Brain pericyte (primary cell): ENCODE results near the gene CRB1.

Experiments used
- DNase-seq: peaks from one replicate; pipeline ENCODE4 v3.0.0-alpha.2; 2012; ENCODE audit warnings: low read depth, low spot score

The CRB1 gene

DNA sequence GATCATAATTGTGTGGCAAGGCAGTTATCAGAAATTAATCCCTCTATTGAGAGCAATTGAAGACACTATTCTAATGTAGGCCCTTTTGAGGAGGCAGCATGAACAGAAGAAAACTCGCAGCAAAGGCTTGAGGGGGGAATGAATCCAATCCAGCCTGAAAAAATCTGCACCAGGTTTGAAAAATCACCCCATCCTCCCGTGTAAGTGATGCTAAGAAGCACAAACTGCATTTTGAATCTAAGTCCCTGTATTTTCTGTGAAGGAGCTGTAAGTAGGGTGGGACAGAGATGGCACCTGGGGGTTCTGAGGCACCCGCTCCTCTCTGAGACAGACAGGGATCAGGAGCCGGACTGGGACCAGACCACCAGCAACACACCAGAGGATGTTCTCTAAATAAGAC, at the start of gene CRB1:
TSS of gene CRB1 (plus strand) at position 241 of the 400 bp plus-strand sequence. CDS start 161 bp downstream, outside the sequence.
- no peak for DNase-seq

DNA sequence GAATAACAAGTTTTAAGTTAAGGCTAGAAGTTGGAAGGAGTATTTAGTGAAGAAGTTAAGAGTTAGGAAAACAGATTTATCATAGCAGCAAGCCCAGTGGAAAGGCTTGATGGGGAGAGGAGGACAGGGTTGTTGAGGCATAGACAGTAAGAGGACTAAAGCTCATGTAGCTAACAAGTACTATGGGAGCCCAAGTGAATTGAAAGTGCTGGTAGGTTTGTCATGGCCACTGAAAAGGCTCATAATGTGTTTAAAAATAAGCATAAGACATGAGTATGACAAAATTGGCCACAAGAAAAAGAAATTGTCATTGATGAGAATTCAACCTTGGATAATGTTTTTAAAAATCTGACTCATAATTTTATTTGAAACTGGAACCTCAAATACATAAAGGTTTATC, 49.2 kb upstream of the CRB1 start:
- no peak for DNase-seq

DNA sequence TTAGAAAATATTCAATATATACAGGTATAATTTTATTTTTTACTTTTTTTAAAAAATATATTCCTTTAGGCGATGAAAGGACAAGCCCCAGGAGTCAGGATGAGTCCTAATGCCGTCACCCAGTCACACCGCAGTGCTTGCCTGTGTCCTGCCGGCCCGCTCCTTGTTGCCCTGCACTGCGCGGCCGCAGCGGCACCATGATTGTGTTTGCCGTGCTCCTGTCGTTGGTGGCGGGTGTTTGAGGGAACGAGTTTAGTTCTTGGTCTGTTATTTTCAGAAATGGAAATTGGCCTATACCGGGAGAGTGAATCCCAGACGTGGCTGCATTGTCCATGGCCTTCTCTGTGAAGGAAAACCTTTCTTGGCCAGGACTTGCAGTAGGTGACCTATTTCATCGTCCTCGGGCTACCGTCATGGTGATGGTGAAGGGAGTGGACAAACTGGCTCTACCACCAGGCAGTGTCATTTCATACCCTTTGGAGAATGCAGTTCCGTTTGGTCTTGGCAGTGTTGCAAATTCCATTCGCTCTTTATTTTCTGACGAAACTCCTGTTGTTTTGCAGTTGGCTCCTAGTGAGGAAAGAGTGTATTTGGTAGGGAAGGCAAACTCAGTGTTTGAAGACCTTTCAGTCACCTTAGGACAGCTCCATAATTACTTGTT, 45.9 kb upstream of the CRB1 start:
- no peak for DNase-seq

DNA sequence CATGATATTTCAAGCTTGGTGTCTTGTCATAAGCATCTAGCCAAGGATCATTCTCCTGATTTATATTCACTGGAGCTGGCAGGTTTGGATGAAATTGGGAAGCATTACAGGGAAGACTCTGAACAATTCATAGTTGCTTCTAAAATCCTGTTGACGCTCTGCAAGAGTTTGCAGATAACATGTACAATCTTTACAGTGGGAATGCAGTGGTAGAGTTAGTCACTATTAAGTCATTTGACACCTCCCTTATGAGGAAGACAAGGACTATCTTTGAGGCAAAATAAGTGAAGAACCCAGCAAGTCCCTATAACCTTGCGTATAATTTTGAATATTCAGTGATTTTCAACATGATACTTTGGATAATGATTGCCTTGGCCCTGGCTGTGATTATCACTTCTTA, 45.3 kb upstream of the CRB1 start:
- DNase-seq: no peak

DNA sequence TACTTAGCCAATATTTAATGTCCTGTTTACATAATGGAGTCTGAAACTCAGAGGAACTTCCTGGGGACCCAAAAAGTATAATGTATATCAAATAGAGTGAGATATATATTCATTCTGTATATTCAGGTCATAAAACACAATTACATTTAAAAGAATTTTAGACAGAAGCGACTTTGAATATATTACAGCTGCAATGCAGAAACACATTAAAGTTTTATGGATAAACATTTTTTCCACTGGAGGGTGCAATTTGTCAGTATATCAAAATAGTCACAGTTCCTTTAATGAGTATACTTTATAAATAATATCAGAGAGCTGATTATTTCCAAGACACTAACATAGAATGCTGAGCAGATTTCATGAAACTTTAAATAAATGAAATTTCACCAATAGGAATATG, 43.9 kb upstream of the CRB1 start:
- DNase-seq: no peak

DNA sequence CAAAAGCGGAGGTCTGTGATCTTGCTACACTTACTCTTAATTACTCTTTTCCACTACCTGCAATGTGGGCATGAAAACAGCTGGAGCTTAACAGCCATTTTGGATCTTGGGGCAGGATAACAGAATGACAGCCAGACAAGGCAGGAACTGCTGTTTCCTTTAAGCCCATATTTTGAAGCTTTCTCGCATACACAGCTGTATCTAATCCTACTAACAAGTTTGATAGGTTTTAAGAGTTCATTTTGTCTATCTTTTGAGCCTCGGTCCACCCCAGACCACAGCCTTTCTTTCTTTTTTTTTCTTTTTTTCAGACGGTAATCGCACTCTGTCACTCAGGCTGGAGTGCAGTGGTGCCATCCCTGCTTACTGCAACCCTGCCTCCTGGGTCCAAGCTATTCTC, 42.4 kb upstream of the CRB1 start:
- DNase-seq: no peak

DNA sequence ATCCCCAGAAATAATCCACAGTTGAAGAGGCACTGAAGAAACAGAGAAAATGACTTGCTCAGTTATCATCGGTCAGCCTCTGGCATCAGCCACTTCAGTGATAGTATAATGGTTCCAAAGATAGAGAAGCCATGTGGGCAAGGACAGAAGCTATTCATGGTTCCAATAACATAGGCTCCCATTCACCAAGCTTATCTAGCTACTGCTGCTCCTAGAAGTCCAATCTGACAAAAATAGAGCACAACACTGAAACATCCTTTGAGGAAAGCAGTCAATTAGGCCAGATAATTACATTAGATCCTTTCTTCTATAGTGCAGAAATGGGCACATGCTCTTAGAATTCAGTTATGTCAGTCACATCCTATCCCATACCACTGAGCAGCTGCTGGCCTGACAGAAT, 33.5 kb upstream of the CRB1 start:
- no peak for DNase-seq

DNA sequence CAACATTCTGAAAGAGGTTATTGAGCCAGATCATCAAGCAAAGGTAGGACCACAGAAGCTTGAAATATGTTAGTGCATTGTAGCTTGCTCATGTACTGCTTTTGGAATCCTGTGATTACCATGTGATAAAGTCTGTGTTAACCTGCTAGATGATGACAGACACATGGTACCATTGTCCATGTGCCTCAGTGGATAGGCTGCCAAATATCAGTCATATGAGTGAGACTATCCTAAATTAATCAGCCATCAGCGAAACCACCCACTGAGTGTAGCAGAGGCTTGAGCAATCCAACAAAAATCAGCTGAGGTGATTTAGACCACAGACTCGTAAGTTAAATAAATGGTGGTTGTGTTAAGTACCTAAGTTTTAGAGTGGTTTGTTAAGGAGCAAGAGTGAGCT, 32.7 kb upstream of the CRB1 start:
- no peak for DNase-seq

DNA sequence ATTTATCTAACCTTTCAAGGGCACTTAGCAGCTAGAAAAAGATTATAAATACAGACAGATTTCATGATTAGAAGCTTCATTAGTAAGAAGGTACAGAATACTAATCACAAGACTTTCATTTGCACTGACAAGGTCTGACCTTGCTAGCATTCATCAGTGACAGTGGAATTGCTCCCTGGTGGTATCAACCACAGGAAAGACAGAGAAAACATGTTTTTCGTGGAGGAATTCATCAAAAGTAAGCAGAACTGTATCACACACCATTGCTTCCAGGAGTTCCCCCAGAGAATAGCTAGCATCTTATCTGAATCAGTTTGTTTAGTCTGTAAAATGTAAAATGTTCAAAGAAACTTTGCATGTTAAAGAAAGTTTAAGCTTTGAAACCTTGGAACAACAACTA, 20.6 kb upstream of the CRB1 start:
- no peak for DNase-seq

DNA sequence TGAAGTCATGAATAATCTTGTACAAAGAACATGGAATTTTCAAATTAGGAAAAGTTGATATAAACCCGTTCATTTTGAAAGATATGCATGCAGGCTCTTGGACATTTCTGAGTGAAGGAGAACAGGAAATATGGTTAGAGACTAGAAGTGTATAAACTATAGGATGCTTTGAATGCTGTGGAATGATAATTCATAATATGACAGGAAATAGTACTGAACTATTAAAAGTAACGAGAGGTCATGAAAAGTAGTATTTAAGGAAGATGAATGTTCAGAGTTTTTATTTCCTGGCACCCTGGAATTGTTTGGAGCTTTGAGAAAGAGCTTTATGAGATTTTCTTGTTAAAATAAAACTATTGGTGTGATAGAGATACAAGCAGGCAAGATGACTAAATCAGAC, 18.7 kb upstream of the CRB1 start:
- DNase-seq: no peak

DNA sequence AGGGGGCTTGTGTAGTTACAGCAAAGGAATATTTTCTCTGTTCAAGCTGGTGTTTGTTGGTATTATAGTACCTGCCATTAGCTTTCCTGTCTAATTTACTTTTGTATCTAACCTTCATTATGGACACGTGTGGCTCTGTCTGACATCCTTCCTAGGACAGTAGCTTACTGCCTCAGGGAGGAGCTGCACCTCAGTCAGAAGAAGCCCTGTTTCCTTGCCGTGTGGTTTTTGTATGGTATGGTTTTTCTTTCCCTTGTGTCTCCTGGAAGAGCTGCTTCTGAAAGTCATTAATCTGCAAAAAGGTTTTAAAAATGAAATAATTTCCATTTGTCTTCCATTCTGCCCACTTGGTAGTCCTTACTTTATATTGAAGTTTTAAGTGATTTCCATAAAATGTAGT, 17.4 kb upstream of the CRB1 start:
- no peak for DNase-seq

DNA sequence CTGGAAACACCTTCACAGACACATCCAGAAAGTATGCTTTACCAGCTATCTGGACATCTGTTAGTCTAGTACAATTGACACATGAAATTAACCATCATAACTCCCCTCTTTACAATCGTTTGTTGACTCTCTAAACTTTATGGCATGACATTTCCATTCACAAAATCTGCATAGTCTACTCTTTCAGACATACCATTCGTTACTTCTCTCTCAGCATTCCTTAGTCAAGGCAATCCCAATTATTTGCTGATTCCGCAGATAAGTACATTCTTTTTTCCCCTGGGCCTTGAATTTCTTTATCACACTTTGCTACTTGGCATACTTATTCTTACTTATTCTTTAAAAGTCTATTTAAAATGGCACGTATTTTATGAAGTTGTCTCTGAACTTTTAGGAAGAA, 15.1 kb upstream of the CRB1 start:
- no peak for DNase-seq

DNA sequence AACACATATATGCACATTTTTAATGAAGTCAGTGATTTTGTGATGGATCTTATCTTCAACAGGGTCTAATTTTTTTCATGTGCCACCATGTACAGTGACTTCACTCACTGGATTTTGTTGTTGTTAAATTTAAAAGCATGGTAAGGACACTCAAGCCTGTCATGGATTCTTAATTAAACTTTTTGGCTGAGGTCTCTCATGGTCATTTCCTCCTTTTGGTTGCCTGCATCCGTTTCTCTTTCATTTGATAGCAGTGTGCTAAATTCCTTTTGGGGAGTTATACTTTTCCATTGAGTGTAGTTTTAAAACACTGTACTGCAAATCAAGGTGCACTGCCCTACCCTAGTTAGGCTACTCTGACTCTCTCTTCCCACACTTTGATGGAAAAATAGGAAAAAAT, 13.2 kb upstream of the CRB1 start:
- DNase-seq: no peak

DNA sequence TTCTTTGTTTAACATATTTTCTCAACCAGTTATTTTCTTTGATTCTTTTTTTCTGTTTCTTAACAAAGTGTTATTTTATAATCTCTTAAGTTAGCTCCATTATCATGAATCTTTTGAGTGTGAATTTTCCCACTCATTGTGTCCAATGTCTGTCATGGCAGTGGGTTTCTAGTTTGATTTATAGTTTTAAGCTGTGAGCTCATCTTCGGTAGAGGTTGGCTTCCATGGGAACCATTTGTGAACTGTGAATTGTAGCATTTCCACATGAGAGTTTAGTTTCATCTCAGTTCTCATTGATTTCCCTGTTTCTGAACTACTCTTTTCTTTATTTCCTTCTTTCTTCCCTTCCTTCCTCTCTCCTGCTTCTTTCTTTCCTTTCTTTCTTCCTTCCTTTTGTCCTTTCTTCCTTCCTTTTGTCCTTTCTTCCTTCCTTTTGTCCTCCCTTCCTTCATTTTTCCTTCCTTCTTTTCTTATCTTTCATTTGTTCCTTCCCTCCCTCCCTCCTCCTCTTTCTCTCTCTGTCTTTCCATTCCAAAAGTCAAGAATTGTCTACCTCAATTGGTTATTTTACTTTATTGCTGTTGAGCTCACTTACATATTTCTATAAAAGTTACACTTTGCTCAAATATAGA, 3.0 kb upstream of the CRB1 start:
- no peak for DNase-seq

DNA sequence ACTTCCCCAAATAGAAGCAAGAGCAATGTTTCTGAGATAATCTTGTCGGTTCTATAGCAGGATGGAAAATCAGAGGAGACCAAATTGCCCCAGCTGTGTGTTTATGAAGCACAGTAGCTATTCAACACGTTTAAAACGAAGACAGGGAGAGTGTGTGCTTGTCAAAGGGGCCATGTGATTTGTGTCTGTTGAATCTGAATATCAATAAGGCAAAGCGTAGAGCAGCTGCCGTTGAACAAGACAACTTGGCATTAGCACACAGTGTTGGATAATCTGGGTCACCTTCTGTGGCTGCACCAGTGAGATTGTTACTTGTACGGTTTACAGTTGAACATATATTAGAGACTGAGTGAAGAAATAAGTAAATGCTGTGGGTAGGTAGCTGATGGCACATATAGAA, 1.0 kb downstream of the CRB1 start:
- DNase-seq: no peak

DNA sequence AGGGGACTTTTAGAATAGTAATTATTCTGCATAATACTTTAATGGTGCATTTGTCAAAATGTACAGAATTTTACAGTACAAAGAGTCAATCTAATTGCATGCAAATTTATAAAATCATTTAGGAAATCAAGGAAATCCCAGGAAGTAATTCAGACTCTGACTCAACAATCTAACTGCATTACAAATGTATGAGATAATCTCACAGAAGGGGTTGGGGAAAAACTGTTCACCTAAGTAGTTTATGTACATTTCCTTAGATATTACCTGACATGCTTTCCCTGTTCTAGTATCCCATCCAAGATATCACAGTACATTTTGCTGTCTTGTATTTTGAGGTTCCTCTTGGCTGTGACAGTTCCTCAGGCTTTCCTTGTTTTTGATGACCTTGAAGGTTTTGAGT, 4.7 kb downstream of the CRB1 start:
- no peak for DNase-seq

DNA sequence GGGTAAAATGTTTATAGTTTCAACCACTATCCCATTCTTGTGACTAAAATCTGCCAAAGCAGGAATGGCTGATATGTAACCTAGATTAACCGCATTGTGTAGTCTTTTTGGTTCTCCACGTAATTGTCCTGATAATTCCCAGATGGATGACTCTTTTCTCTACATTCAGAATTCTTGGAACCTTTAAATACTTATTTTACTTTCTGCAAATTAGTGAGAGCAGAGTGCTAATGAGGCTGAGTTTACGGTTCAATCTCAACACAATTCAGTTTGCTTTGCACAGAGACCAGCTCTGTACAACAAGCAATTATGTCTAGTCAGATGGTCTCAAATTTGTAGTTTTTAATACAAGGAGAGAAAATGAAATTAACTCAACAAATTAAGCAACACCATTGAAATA, 9.1 kb downstream of the CRB1 start:
- no peak for DNase-seq

DNA sequence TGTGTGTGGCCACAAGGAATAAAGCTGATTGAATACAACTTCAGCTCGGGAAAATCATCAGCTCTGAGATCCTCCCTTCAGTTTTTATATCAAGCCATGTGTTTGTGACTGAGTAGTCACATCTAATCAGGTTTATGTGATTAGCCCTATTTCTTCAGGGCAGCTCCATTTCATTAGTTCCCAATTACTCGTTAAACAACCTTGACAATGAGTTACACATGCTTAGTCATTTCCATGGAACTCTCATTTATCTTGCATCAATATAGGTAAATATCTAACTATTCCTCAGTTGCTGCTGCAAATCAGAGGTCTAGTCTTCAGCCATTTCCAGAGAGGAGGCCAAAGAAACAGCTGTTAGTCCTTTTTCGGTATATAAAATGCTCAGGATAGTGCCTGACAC, 16.3 kb downstream of the CRB1 start:
- DNase-seq: no peak

DNA sequence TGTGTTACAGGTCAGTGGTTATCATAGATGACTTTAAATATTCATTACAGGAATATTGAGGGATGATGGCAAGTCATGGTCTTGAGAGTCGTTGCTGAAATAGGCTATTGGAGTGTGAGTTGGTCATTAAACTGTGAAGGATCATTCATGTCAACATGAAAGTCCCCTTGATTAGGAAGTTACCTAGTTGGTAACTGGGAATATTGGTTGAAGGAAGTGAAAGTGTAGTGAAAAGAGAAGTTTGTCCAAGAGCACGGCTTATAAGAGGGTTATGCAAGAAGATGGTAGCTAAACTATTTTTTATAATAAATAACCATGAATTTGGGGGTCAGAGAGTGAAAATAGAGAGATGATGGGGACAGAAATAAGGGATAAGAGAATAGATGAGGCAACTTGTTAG, 16.9 kb downstream of the CRB1 start:
- DNase-seq: no peak

DNA sequence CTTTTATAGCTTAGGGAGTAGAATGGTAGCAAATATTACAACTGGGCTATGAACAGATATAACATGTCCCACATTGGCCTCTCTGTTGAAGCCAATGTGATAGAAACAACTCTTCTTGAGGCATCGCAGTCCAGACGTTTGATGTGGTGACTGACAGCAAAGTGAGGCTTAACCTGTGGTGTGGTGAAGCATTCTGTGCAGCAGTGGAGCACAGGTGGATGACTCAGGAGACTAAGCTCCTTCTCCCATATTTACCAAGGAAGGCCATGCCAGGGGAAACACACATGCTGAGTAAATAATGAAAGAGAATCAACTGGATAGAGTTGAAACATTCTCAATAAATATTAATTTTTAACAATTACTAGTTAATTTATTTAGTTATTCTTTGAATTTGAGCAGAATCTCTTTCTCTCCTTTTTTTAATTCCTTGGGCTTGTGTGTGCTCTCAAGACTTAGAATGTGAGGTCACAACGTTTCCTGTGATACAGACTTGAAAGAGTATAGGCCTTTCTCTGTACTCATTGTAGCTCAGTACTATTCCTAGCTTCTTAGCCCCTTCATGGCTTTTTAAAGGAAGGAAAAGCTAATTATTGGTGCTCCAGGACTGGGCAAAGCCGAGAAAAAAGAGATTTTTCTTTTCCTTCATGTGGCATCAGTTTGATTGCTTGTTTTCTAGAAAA, 17.6 kb downstream of the CRB1 start:
- DNase-seq: no peak

DNA sequence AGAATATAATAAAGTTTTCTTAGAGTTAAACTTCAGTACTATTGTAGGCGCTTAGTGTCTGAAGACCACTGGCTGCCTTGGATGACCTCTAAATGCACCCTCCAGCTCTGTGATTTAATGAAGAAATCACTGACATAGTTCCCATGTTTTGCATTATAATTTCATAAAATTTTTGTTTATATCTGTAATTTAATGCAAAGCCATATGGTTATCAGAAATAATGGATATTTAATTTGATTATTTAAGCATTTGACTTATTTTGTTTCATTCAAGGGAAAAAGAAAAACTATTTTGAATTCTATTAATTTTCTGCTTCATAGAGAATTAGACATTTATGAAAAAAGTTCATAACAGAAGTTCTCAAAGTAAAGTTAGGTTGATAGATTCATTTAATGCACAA, 18.6 kb downstream of the CRB1 start:
- no peak for DNase-seq

DNA sequence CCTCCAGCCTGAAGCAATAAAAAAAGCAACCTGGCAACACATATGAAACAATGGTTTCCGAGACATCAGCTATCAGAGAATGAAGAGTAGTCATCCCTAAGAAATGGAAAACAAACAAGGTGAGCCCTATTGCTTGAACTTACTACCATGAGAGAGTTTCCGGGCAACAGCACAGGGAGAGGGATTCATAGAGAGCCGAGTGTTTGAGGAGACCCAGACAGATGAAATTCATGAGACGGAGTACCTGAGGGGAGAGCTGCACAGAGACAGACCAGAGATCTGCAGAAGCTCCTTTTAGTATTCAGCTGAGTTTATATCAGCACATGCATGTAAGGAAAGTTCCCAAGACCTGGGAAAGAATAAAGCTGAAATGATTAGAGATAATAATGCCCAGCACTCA, 19.8 kb downstream of the CRB1 start:
- no peak for DNase-seq

DNA sequence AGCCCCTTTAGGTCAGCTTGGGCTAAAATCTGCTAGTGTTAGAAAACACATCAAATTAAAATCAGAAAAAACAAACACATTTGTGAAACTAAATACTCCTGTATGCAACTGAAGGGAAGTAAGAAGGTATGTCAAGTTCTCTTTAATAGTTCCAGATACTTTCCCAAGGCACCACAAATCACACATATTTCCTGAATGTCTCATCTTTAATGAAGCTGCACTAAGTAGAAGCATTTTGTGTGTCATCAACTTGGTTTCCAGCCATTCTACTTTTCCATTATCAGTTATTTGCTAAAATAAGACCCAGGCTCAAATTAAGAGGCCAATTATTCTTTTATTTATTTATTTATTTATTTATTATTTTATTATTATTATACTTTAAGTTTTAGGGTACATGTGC, 34.7 kb downstream of the CRB1 start:
- no peak for DNase-seq
